ENCODE data around the gene PBRM1. TPM values are rescaled to one million over a fixed set of nuclear protein-coding genes. Genes with fewer than 3 reads are reported as not detected.

The PBRM1 gene
- total and polyA plus RNA-seq, 2 of the 13 experiments (the other 11 are each of a cell fraction or from before 2014, with no cell fraction given) = 10.9 to 33.2 TPM

DNA sequence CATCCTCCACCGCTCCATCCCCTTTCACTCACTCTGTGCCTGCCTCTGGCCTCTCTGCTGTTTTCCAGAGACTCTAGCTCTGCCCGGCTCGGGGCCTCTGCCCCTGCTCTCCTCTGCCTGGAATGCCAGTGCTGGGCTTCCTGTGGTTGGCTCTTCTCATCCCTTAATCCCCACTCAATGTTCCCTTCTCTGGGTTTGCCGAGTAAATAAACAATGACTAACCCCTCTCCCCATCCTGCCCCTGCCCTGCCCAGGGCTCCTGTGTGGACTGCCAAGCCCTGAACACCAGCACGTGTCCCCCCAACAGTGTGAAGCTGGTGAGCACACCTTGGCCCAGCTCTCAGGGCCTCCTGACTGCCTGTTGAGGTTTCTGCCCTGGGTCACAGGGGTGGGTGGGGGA is 178.4 kb downstream of the PBRM1 start:
- ChIA-PET CTCF (ENCODE audit: low intra/inter-chr PET ratio, low total read pairs) (no interaction called here), POLR2A (interaction anchor here (0.8 to 1.4 kb wide), 2 partner anchors 8 to 29 kb away, joined by 3 read pairs; partner anchors contain the start of gene UQCC5)
- in situ Hi-C loops (cut with HindIII; ENCODE audit: extremely low pct_ligation_motif_present, low pct_unique_long_range_greater_than_20kb) = no loop called here
- H4K20me1 ChIP-seq (ENCODE audit: insufficient read depth, low read length) = no peaks in the 10 kb centered on the region
- FAIRE-seq (no peak), ATAC-seq (peak; percentile 60), DNase-seq (ENCODE audit: low spot score) (peak; percentile 63)
- no peaks in the 10 kb centered on the region for H3K79me2 ChIP-seq (ENCODE audit: insufficient read depth, low read length)
- no peak overlapping the region for H3K9ac ChIP-seq (ENCODE audit: insufficient read depth, low read depth, low read length)
- 3% methylated on average over 5 of the region's 5 CpGs for WGBS (ENCODE audit: low lambda C conversion rate)
- peaks cover 5 to 53% of the 10 kb centered on the region in 2 experiments; a peak in 3 of 5 replicates for H3K27me3 ChIP-seq (ENCODE audit: control insufficient read depth in 1 of 2, insufficient read depth in 2 of 2, low read length in 2 of 2)
- intact Hi-C loops (cut with micrococcal nuclease; ENCODE audit: unreplicated experiment) = no loop called here
- H2AFZ ChIP-seq (ENCODE audit: low read length) = no peak overlapping the region
- no peak overlapping the region; the same call in 1 of the 2 replicates for H3K4me2 ChIP-seq (ENCODE audit: low read depth, low read length)
- peaks cover 19% of the 10 kb centered on the region for H3K4me1 ChIP-seq (ENCODE audit: insufficient read depth, low read length)
- no TSS peak for BruUV-seq (replicated peaks)
- no peaks in the 10 kb centered on the region for H3K9me3 ChIP-seq (ENCODE audit: low read length)
- no peaks in the 10 kb centered on the region for H3K36me3 ChIP-seq (replicated peaks in 1 of 2; ENCODE audit: control insufficient read depth in 1 of 2, insufficient read depth in 2 of 2, low read length in 2 of 2)
- H3K4me3 ChIP-seq (replicated peaks in 1 of 3; ENCODE audit: insufficient read depth in 1 of 3, low read depth in 2 of 3, low read length in 3 of 3) = no peak overlapping the region
- no peak overlapping the region for H3K27ac ChIP-seq (ENCODE audit: extremely low read length, insufficient read depth, low read length)
- TF ChIP-seq FOXP1 (IDR thresholded peaks at IDR 0.05) (no peak), FOXP1 (CRISPR knock-in tag; IDR thresholded peaks at IDR 0.05) (0 out of 2 replicates have a peak, but pooled peaks have one; percentile 16), FOSL2 (CRISPR knock-in tag; IDR thresholded peaks at IDR 0.05) (peak; percentile 77), RARA (CRISPR knock-in tag; IDR thresholded peaks at IDR 0.05) (peak; percentile 27; the same call in 1 of the 2 replicates), TEAD3 (CRISPR knock-in tag; optimal IDR thresholded peaks at IDR 0.05; ENCODE audit: borderline replicate concordance) (peak; percentile 12), FOXA3 (CRISPR knock-in tag; IDR thresholded peaks at IDR 0.05) (peak; percentile 28; the same call in 1 of the 2 replicates), BHLHE40 (IDR thresholded peaks at IDR 0.05; ENCODE audit: low read length) (peak; percentile 64; the same call in 1 of the 2 replicates), ZSCAN25 (CRISPR knock-in tag; IDR thresholded peaks at IDR 0.05) (peak; percentile 95), ZNF546 (CRISPR knock-in tag; conservative IDR thresholded peaks at IDR 0.05) (no peak), SALL1 (CRISPR knock-in tag; IDR thresholded peaks at IDR 0.05) (no peak), SAP130 (CRISPR knock-in tag; IDR thresholded peaks at IDR 0.05; ENCODE audit: low read depth) (peak; percentile 47; the same call in 1 of the 2 replicates)
- TF ChIP-seq, protein P1, sequence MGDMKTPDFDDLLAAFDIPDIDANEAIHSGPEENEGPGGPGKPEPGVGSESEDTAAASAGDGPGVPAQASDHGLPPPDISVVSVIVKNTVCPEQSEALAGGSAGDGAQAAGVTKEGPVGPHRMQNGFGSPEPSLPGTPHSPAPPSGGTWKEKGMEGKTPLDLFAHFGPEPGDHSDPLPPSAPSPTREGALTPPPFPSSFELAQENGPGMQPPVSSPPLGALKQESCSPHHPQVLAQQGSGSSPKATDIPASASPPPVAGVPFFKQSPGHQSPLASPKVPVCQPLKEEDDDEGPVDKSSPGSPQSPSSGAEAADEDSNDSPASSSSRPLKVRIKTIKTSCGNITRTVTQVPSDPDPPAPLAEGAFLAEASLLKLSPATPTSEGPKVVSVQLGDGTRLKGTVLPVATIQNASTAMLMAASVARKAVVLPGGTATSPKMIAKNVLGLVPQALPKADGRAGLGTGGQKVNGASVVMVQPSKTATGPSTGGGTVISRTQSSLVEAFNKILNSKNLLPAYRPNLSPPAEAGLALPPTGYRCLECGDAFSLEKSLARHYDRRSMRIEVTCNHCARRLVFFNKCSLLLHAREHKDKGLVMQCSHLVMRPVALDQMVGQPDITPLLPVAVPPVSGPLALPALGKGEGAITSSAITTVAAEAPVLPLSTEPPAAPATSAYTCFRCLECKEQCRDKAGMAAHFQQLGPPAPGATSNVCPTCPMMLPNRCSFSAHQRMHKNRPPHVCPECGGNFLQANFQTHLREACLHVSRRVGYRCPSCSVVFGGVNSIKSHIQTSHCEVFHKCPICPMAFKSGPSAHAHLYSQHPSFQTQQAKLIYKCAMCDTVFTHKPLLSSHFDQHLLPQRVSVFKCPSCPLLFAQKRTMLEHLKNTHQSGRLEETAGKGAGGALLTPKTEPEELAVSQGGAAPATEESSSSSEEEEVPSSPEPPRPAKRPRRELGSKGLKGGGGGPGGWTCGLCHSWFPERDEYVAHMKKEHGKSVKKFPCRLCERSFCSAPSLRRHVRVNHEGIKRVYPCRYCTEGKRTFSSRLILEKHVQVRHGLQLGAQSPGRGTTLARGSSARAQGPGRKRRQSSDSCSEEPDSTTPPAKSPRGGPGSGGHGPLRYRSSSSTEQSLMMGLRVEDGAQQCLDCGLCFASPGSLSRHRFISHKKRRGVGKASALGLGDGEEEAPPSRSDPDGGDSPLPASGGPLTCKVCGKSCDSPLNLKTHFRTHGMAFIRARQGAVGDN (CRISPR knock-in tag; IDR thresholded peaks at IDR 0.05) = peak; percentile 68
- TF ChIP-seq, protein P2, sequence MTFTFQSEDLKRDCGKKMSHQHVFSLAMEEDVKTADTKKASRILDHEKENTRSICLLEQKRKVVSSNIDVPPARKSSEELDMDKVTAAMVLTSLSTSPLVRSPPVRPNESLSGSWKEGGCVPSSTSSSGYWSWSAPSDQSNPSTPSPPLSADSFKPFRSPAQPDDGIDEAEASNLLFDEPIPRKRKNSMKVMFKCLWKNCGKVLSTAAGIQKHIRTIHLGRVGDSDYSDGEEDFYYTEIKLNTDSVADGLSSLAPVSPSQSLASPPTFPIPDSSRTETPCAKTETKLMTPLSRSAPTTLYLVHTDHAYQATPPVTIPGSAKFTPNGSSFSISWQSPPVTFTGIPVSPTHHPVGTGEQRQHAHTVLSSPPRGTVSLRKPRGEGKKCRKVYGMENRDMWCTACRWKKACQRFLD (CRISPR knock-in tag; IDR thresholded peaks at IDR 0.05; ENCODE audit: borderline replicate concordance) = no peak
- TF ChIP-seq, protein P3, sequence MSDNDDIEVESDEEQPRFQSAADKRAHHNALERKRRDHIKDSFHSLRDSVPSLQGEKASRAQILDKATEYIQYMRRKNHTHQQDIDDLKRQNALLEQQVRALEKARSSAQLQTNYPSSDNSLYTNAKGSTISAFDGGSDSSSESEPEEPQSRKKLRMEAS (IDR thresholded peaks at IDR 0.05) = peak; percentile 58; the same call in 1 of the 2 replicates
- TF ChIP-seq, protein P4, sequence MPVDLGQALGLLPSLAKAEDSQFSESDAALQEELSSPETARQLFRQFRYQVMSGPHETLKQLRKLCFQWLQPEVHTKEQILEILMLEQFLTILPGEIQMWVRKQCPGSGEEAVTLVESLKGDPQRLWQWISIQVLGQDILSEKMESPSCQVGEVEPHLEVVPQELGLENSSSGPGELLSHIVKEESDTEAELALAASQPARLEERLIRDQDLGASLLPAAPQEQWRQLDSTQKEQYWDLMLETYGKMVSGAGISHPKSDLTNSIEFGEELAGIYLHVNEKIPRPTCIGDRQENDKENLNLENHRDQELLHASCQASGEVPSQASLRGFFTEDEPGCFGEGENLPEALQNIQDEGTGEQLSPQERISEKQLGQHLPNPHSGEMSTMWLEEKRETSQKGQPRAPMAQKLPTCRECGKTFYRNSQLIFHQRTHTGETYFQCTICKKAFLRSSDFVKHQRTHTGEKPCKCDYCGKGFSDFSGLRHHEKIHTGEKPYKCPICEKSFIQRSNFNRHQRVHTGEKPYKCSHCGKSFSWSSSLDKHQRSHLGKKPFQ (CRISPR knock-in tag; IDR thresholded peaks at IDR 0.05; ENCODE audit: insufficient replicate concordance) = peak; percentile 98
- TF ChIP-seq, protein P5, sequence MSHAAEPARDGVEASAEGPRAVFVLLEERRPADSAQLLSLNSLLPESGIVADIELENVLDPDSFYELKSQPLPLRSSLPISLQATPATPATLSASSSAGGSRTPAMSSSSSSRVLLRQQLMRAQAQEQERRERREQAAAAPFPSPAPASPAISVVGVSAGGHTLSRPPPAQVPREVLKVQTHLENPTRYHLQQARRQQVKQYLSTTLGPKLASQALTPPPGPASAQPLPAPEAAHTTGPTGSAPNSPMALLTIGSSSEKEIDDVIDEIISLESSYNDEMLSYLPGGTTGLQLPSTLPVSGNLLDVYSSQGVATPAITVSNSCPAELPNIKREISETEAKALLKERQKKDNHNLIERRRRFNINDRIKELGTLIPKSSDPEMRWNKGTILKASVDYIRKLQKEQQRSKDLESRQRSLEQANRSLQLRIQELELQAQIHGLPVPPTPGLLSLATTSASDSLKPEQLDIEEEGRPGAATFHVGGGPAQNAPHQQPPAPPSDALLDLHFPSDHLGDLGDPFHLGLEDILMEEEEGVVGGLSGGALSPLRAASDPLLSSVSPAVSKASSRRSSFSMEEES (CRISPR knock-in tag; IDR thresholded peaks at IDR 0.05) = peak; percentile 40; the same call in 1 of the 2 replicates
- TF ChIP-seq, protein P6, sequence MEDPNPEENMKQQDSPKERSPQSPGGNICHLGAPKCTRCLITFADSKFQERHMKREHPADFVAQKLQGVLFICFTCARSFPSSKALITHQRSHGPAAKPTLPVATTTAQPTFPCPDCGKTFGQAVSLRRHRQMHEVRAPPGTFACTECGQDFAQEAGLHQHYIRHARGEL (CRISPR knock-in tag; IDR thresholded peaks at IDR 0.05) = no peak
